GM12872 (cell line): ENCODE data around the gene ZNF532.

Experiments
- CTCF ChIP-seq: IDR thresholded peaks from 3 replicates; pipeline ENCODE4 v1.5.1; 2011; ENCODE audit warnings: low read depth, mild to moderate bottlenecking, low read length, moderate library complexity; ENCODE audit not compliant: insufficient read depth

Gene ZNF532

GRCh38 chr18:58900015-58900649 is 35.5 kb downstream of the ZNF532 start:
- TF ChIP-seq CTCF = no peak

- no peak for TF ChIP-seq CTCF
Observed at GRCh38 chr18:58901143-58901542, 36.5 kb downstream of the ZNF532 start.

GRCh38 chr18:58901783-58902182 is 37.1 kb downstream of the ZNF532 start:
- no peak for TF ChIP-seq CTCF

- no peak for TF ChIP-seq CTCF
Observed at GRCh38 chr18:58902961-58903360, 38.3 kb downstream of the ZNF532 start.

GRCh38 chr18:58903533-58903932 is 38.9 kb downstream of the ZNF532 start:
- TF ChIP-seq CTCF = no peak

- TF ChIP-seq CTCF = no peak
Observed at GRCh38 chr18:58905777-58906428, 41.2 kb downstream of the ZNF532 start.

- no peak for TF ChIP-seq CTCF
Observed at GRCh38 chr18:58908006-58908405, 43.3 kb downstream of the ZNF532 start.
